GM21786 (cell line): ENCODE results near the gene SLC2A9.
"Not testable (repeated sequence)": the region's sequence is repeated elsewhere in the genome, so short reads cannot be mapped to it uniquely, and the experiment has no call there.

Source experiments
- ATAC-seq: cut with Tn5 transposase; IDR thresholded peaks from one replicate; pipeline ENCODE4 v1.9.1; 2021; ENCODE audit not compliant: unreplicated experiment

The SLC2A9 gene

GRCh38 chr4:9999956-10000561, 21.2 kb downstream of the SLC2A9 start:
- no peak for ATAC-seq

- ATAC-seq = no peak
These were observed 23.4 kb downstream of the SLC2A9 start for GRCh38 chr4:9997886-9998285.

- ATAC-seq = no peak
These were observed 24.8 kb downstream of the SLC2A9 start for GRCh38 chr4:9996319-9997110.

- ATAC-seq = peak; percentile 79
These were observed 26.9 kb downstream of the SLC2A9 start for GRCh38 chr4:9994246-9994847.

GRCh38 chr4:9989918-9990635, 31.2 kb downstream of the SLC2A9 start:
- ATAC-seq = no peak

- ATAC-seq = no peak
These were observed 32.4 kb downstream of the SLC2A9 start for GRCh38 chr4:9988933-9989332.

GRCh38 chr4:9988363-9988749, 32.9 kb downstream of the SLC2A9 start:
- ATAC-seq = no peak

GRCh38 chr4:9987749-9988362, 33.4 kb downstream of the SLC2A9 start:
- peak; percentile 77 for ATAC-seq

GRCh38 chr4:9984621-9985020, 36.7 kb downstream of the SLC2A9 start:
- no peak for ATAC-seq

GRCh38 chr4:9983211-9983610, 38.1 kb downstream of the SLC2A9 start:
- ATAC-seq = no peak

GRCh38 chr4:9981899-9982298, 39.4 kb downstream of the SLC2A9 start:
- ATAC-seq = not testable (repeated sequence)

GRCh38 chr4:9980898-9981297, 40.4 kb downstream of the SLC2A9 start:
- no peak for ATAC-seq

- ATAC-seq = no peak
These were observed 42.1 kb downstream of the SLC2A9 start for GRCh38 chr4:9979101-9979701.

GRCh38 chr4:9977518-9978031, 43.7 kb downstream of the SLC2A9 start:
- ATAC-seq = no peak

- ATAC-seq = no peak
These were observed 44.5 kb downstream of the SLC2A9 start for GRCh38 chr4:9976781-9977180.

GRCh38 chr4:9976293-9976692, 45.0 kb downstream of the SLC2A9 start:
- ATAC-seq = no peak

- no peak for ATAC-seq
These were observed 49.6 kb downstream of the SLC2A9 start for GRCh38 chr4:9971711-9972110.

- peak; percentile 88 for ATAC-seq
These were observed 50.8 kb downstream of the SLC2A9 start for GRCh38 chr4:9970399-9971011.

GRCh38 chr4:9969526-9970398, 51.5 kb downstream of the SLC2A9 start:
- ATAC-seq = no peak
